ENCODE measurements around the gene TESMIN.

The TESMIN gene

GRCh38 chr11:68773521-68774193 is 22.3 kb upstream of the TESMIN start:
- no peak for DNase-seq (ENCODE audit: low spot score)
- ChIA-PET POLR2A (ENCODE audit: low non-redundant PET) (no interaction called here), CTCF (no interaction called here)
- H3K27ac ChIP-seq = no peak overlapping the region
- TF ChIP-seq CTCF (conservative IDR thresholded peaks at IDR 0.05; ENCODE audit: low read depth) = no peak

DNA sequence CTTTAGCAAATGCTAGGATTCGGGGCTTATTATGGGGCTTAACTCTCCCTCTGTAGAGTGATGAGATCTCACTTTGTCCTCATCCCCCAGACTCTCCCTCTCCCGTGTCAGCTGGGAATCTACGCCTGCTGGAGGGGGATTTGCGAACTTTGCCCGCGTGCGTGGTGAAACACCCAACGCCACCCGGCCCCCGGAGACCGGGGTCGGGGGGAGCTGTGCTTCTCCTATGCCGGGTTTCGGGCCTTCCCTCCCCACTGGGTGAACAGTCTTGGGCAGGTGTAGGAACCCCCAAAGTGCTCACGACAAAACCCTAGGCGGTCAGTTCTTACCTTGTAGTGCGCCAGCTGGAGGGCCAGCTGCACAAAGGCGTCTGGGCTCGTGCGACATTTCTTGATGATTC is 21.6 kb upstream of the TESMIN start:
- no peak overlapping the region for H3K27ac ChIP-seq
- DNase-seq (ENCODE audit: low spot score) = no peak
- CTCF ChIA-PET = no interaction called here
- POLR2A ChIA-PET (ENCODE audit: low non-redundant PET) = no interaction called here
- TF ChIP-seq CTCF (conservative IDR thresholded peaks at IDR 0.05; ENCODE audit: low read depth) = no peak

GRCh38 chr11:68770781-68771180 is 19.5 kb upstream of the TESMIN start:
- H3K27ac ChIP-seq = no peak overlapping the region
- DNase-seq (ENCODE audit: low spot score) = no peak
- POLR2A ChIA-PET (ENCODE audit: low non-redundant PET) = no interaction called here
- CTCF ChIA-PET = interaction anchor here (0.6 kb wide), 1 partner anchor 127 kb away, joined by 6 read pairs; no protein-coding TSS in a partner anchor
- no peak for TF ChIP-seq CTCF (conservative IDR thresholded peaks at IDR 0.05; ENCODE audit: low read depth)

DNA sequence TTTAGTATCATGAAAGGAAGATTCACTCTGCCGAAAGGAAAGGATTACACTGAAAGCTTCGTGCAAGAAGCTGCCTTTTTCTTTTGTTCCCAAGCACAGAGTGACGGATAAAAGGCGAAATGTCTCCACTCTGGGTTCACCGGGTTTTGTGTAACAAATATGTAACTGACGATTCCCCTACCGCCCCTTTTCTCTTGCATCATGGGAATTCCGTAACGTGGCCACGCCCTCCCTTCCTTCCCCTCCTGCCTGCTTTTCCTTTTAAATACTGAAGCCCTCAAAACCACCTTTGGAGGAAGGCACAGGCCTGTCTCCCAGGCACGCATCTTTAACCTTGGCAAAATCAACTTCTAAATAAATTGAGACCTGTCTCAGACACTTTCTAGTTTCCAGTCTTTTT is 16.4 kb upstream of the TESMIN start:
- no peak for TF ChIP-seq CTCF (conservative IDR thresholded peaks at IDR 0.05; ENCODE audit: low read depth)
- CTCF ChIA-PET = no interaction called here
- POLR2A ChIA-PET (ENCODE audit: low non-redundant PET) = interaction anchor here (0.6 kb wide), 1 partner anchor 189 kb away, joined by 4 read pairs; no protein-coding TSS in a partner anchor
- no peak overlapping the region for H3K27ac ChIP-seq
- no peak for DNase-seq (ENCODE audit: low spot score)

DNA sequence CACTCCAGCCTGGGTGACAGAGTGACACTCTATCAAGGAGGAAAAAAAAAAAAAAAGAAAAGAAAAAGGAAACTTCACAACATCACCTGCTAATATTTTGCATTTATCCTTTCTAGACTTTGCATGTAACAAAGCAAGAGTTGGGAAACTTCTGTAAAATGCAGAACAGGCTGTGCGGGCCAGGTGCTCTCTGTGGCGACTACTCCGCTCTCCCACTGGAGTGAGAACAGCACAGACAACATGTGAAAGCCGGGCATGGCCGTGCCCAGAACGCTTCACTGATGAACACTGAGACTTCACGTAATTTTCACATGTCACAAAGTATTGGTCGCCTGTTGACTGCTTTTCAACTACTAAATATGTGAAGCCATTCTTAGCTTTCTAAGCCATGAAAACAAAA is 15.5 kb upstream of the TESMIN start:
- TF ChIP-seq CTCF (conservative IDR thresholded peaks at IDR 0.05; ENCODE audit: low read depth) = no peak
- CTCF ChIA-PET = interaction anchor here (0.6 kb wide), 2 partner anchors 77 to 204 kb away, joined by 3 to 5 read pairs; no protein-coding TSS in a partner anchor
- H3K27ac ChIP-seq = no peak overlapping the region
- DNase-seq (ENCODE audit: low spot score) = no peak
- POLR2A ChIA-PET (ENCODE audit: low non-redundant PET) = no interaction called here

GRCh38 chr11:68764746-68765145 is 13.4 kb upstream of the TESMIN start:
- H3K27ac ChIP-seq = no peak overlapping the region
- CTCF ChIA-PET = interaction anchor here (0.6 to 0.7 kb wide), 2 partner anchors 16 to 87 kb away, joined by 3 to 4 read pairs; no protein-coding TSS in a partner anchor
- no peak for DNase-seq (ENCODE audit: low spot score)
- no peak for TF ChIP-seq CTCF (conservative IDR thresholded peaks at IDR 0.05; ENCODE audit: low read depth)
- POLR2A ChIA-PET (ENCODE audit: low non-redundant PET) = no interaction called here

Measured in RWPE1 (cell line).